ENCODE measurements around the gene RRAGD. TPM values are rescaled to one million over a fixed set of nuclear protein-coding genes. Genes with fewer than 3 reads are reported as not detected.

RRAGD gene
- total and polyA plus RNA-seq, 2 of the 13 experiments (the other 11 are each of a cell fraction or from before 2014, with no cell fraction given), result 0.35 to 0.53 TPM

DNA sequence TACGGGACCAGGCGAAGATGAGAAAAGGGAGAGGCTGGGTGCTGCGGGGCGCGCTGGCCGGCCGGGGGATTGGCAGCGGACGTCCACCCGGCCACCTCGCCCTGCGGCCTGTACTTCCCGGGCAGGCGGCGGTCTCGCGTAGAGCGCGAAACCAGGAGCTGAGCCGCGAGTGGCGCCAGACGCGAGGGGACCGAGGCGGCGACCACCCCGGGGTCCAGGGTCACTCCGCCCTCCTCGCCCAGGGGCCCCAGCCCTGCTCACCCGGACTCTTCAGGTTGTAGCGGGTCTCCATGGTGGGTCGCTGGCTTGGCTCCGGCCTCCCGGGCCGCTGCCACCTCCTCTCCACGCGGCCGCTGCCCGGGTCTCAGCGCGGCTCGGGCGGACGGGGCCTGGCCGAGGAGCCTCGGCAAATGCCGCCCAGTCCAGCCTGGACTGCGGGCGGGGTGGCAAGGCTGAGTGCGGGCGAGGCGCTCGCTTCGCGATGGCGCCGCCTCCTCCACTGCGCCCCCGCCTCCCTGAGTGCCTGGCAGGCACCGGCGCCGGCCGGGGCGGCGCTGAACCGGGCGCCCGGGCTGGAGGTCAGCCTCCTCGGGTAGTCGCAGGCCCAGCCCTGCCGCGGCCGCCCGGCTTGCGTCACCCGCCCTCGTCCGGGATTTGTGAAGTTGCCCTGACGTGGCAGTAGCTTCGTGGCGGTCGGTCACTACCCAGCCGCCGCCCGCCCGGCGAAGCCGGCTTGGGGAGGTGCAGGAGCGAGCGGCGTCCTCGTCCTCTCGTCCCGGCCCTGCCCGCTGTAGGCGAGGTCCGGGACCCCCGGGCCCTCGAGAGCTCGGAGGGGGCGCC is 59.6 kb downstream of the RRAGD start, which contains the start of gene UBE2J1 (continued):
- TF ChIP-seq, protein P1, sequence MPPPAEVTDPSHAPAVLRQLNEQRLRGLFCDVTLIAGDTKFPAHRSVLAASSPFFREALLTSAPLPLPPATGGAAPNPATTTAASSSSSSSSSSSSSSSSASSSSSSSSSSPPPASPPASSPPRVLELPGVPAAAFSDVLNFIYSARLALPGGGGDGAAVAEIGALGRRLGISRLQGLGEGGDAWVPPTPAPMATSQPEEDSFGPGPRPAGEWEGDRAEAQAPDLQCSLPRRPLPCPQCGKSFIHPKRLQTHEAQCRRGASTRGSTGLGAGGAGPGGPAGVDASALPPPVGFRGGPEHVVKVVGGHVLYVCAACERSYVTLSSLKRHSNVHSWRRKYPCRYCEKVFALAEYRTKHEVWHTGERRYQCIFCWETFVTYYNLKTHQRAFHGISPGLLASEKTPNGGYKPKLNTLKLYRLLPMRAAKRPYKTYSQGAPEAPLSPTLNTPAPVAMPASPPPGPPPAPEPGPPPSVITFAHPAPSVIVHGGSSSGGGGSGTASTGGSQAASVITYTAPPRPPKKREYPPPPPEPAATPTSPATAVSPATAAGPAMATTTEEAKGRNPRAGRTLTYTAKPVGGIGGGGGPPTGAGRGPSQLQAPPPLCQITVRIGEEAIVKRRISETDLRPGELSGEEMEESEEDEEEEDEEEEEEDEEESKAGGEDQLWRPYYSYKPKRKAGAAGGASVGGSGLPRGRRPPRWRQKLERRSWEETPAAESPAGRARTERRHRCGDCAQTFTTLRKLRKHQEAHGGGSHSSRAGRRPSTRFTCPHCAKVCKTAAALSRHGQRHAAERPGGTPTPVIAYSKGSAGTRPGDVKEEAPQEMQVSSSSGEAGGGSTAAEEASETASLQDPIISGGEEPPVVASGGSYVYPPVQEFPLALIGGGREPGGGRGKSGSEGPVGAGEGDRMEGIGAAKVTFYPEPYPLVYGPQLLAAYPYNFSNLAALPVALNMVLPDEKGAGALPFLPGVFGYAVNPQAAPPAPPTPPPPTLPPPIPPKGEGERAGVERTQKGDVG (CRISPR knock-in tag; IDR thresholded peaks at IDR 0.05; ENCODE audit: borderline replicate concordance), result no peak
- TF ChIP-seq, protein P2, sequence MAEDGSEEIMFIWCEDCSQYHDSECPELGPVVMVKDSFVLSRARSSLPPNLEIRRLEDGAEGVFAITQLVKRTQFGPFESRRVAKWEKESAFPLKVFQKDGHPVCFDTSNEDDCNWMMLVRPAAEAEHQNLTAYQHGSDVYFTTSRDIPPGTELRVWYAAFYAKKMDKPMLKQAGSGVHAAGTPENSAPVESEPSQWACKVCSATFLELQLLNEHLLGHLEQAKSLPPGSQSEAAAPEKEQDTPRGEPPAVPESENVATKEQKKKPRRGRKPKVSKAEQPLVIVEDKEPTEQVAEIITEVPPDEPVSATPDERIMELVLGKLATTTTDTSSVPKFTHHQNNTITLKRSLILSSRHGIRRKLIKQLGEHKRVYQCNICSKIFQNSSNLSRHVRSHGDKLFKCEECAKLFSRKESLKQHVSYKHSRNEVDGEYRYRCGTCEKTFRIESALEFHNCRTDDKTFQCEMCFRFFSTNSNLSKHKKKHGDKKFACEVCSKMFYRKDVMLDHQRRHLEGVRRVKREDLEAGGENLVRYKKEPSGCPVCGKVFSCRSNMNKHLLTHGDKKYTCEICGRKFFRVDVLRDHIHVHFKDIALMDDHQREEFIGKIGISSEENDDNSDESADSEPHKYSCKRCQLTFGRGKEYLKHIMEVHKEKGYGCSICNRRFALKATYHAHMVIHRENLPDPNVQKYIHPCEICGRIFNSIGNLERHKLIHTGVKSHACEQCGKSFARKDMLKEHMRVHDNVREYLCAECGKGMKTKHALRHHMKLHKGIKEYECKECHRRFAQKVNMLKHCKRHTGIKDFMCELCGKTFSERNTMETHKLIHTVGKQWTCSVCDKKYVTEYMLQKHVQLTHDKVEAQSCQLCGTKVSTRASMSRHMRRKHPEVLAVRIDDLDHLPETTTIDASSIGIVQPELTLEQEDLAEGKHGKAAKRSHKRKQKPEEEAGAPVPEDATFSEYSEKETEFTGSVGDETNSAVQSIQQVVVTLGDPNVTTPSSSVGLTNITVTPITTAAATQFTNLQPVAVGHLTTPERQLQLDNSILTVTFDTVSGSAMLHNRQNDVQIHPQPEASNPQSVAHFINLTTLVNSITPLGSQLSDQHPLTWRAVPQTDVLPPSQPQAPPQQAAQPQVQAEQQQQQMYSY (CRISPR knock-in tag; IDR thresholded peaks at IDR 0.05), result no peak
- no peak for TF ChIP-seq TOE1 (CRISPR knock-in tag; IDR thresholded peaks at IDR 0.05)
- TF ChIP-seq ZNF83 (CRISPR knock-in tag; IDR thresholded peaks at IDR 0.05; ENCODE audit: borderline replicate concordance), result no peak
- no peak for TF ChIP-seq ZNF224 (CRISPR knock-in tag; IDR thresholded peaks at IDR 0.05)
- TF ChIP-seq CHD2 (IDR thresholded peaks at IDR 0.05; ENCODE audit: low read depth, low read length), result 0 out of 2 replicates have a peak, but pooled peaks have one; percentile 8
- TF ChIP-seq NFE2 (CRISPR knock-in tag; IDR thresholded peaks at IDR 0.05), result no peak
- TF ChIP-seq ZNF431 (CRISPR knock-in tag; IDR thresholded peaks at IDR 0.05; ENCODE audit: borderline replicate concordance, low read depth), result peak; percentile 22; the same call in 1 of the 2 replicates
- no peak for TF ChIP-seq ZNF749 (CRISPR knock-in tag; IDR thresholded peaks at IDR 0.05; ENCODE audit: borderline replicate concordance)
- TF ChIP-seq MIXL1 (CRISPR knock-in tag; IDR thresholded peaks at IDR 0.05), result no peak
- TF ChIP-seq ATF1 (CRISPR knock-in tag; IDR thresholded peaks at IDR 0.05), result no peak
- no peak for TF ChIP-seq NFKBIZ (CRISPR knock-in tag; IDR thresholded peaks at IDR 0.05)
- no peak for TF ChIP-seq ARNTL (CRISPR knock-in tag; IDR thresholded peaks at IDR 0.05)
- peak; percentile 66; the same call in 1 of the 2 replicates for TF ChIP-seq ZNF605 (CRISPR knock-in tag; IDR thresholded peaks at IDR 0.05)
- TF ChIP-seq FOXA1 (IDR thresholded peaks at IDR 0.05), result no peak
- no peak for TF ChIP-seq FOXA1 (CRISPR knock-in tag; IDR thresholded peaks at IDR 0.05)
- no peak for TF ChIP-seq WIZ (CRISPR knock-in tag; IDR thresholded peaks at IDR 0.05)
- peak; percentile 67; the same call in 1 of the 2 replicates for TF ChIP-seq TFDP1 (CRISPR knock-in tag; IDR thresholded peaks at IDR 0.05; ENCODE audit: borderline replicate concordance)
- no peak for TF ChIP-seq ZNF136 (CRISPR knock-in tag; IDR thresholded peaks at IDR 0.05; ENCODE audit: low read depth)
- TF ChIP-seq NR2F6 (IDR thresholded peaks at IDR 0.05), result no peak
- no peak; the same call in 1 of the 2 replicates for TF ChIP-seq NR2F6 (CRISPR knock-in tag; IDR thresholded peaks at IDR 0.05)
- no peak; the same call in 1 of the 2 replicates for TF ChIP-seq ZNF234 (CRISPR knock-in tag; conservative IDR thresholded peaks at IDR 0.05)
- no peak for TF ChIP-seq KDM1A (CRISPR knock-in tag; IDR thresholded peaks at IDR 0.05)
- TF ChIP-seq ZNF143 (CRISPR knock-in tag; IDR thresholded peaks at IDR 0.05), result no peak
- TF ChIP-seq HOXA3 (CRISPR knock-in tag; IDR thresholded peaks at IDR 0.05), result peak; percentile 90

Data from HepG2 (cell line).